ENCODE data around the gene KRTAP4-6.
"Not testable (repeated sequence)": the region's sequence is repeated elsewhere in the genome, so short reads cannot be mapped to it uniquely, and the experiment has no call there.

Gene KRTAP4-6

GRCh38 chr17:41107941-41108450, 32.3 kb downstream of the KRTAP4-6 start:
- DNase-seq (ENCODE audit: low read depth, low spot score) = no peak

GRCh38 chr17:41105347-41105746, 35.0 kb downstream of the KRTAP4-6 start, which contains the start of gene KRTAP4-9:
TSS of gene KRTAP4-9 (plus strand) at chr17:41105389. CDS start at chr17:41105389, 0 bp downstream.
- not testable (repeated sequence) for DNase-seq (ENCODE audit: low read depth, low spot score)

- not testable (repeated sequence) for DNase-seq (ENCODE audit: low read depth, low spot score)
These were observed 35.8 kb downstream of the KRTAP4-6 start for GRCh38 chr17:41104386-41105038.

GRCh38 chr17:41103896-41104295, 36.4 kb downstream of the KRTAP4-6 start:
- DNase-seq (ENCODE audit: low read depth, low spot score) = no peak

GRCh38 chr17:41101586-41102259, 38.6 kb downstream of the KRTAP4-6 start, which contains the start of gene KRTAP4-16:
TSS of gene KRTAP4-16 (minus strand) at chr17:41102209. CDS start at chr17:41102209, 0 bp downstream.
- DNase-seq (ENCODE audit: low read depth, low spot score) = no peak

GRCh38 chr17:41099682-41100480, 40.5 kb downstream of the KRTAP4-6 start:
- DNase-seq (ENCODE audit: low read depth, low spot score) = not testable (repeated sequence)

GRCh38 chr17:41098481-41098880, 41.9 kb downstream of the KRTAP4-6 start:
- DNase-seq (ENCODE audit: low read depth, low spot score) = no peak

- DNase-seq (ENCODE audit: low read depth, low spot score) = no peak
These were observed 42.3 kb downstream of the KRTAP4-6 start, which contains the start of gene KRTAP4-8 for GRCh38 chr17:41098042-41098441. TSS of gene KRTAP4-8 (minus strand) at chr17:41098142. CDS start at chr17:41098084, 58 bp downstream.

- no peak for DNase-seq (ENCODE audit: low read depth, low spot score)
These were observed 44.3 kb downstream of the KRTAP4-6 start for GRCh38 chr17:41096055-41096454.
